GM12878 (cell line): ENCODE measurements around the gene UFC1. TPM values are rescaled to one million over a fixed set of nuclear protein-coding genes. Genes with fewer than 3 reads are reported as not detected.

ENCODE experiments used
- ATAC-seq: fragments of 200-7000 bp; cut with Tn5 transposase; 3 replicates; pipeline ENCODE4 v1.9.1; 2020; ENCODE audit warnings: mild to moderate bottlenecking, moderate library complexity
- BruUV-seq: library from RNA; stranded (reverse); fragments of 400-500 nt; replicated peaks from 2 replicates; lab custom pipeline; 2021; lab: Mats Ljungman, UMichigan
- CTCF ChIA-PET: fragments of 300-600 bp; sonication (Branson Sonifier 250); formaldehyde crosslinking; extraction: SDS; loops from one replicate; lab custom pipeline; 2021; ENCODE audit warnings: inconsistent platforms; lab: Yijun Ruan, JAX
- POLR2A ChIA-PET: fragments of 350-600 bp; formaldehyde crosslinking; extraction: SDS; loops from one replicate; lab custom pipeline; 2021; ENCODE audit warnings: inconsistent platforms; lab: Charles Lee
- RAD21 ChIA-PET: fragments of 300-600 bp; sonication (Branson Sonifier 250); formaldehyde crosslinking; loops from one replicate; lab custom pipeline; 2023; ENCODE audit warnings: antibody characterized with exemption; ENCODE audit not compliant: unreplicated experiment; lab: Charles Lee
- SMC1A ChIA-PET: fragments of 300-600 bp; sonication (Branson Sonifier 250); formaldehyde crosslinking; loops from one replicate; lab custom pipeline; 2023; ENCODE audit not compliant: unreplicated experiment, uncharacterized antibody; lab: Charles Lee
- DNase-seq: peaks from one replicate; pipeline ENCODE4 v3.0.0-alpha.2; 2011; ENCODE audit warnings: low read depth, low spot score
- FAIRE-seq: peaks from 3 replicates; lab custom pipeline; 2011; peaks lifted over from hg19 to GRCh38; lab: Jason Lieb, UNC
- H2AFZ ChIP-seq: 2 replicates; pipeline ENCODE4 v1.6.0; 2011; ENCODE audit warnings: low read depth, low read length, control low read depth; ENCODE audit not compliant: control insufficient read depth
- H3K27ac ChIP-seq: 2 replicates; pipeline ENCODE4 v1.5.1; 2011; ENCODE audit warnings: control low read depth; ENCODE audit not compliant: control insufficient read depth, insufficient read depth
- H3K27me3 ChIP-seq, 2 experiments: replicated peaks in 1 of 2; 2 replicates each; pipeline versions ENCODE4 v1.6.0 to v1.6.1; 2011; ENCODE audit warnings: low read length in 1 of 2; ENCODE audit not compliant: control insufficient read depth in 2 of 2, insufficient read depth in 2 of 2
- H3K36me3 ChIP-seq, 2 experiments: 2 replicates each; pipeline ENCODE4 v1.5.1; 2011; ENCODE audit warnings: low read length in 1 of 2; ENCODE audit not compliant: control insufficient read depth in 2 of 2, insufficient read depth in 2 of 2
- H3K4me1 ChIP-seq: 2 replicates; pipeline ENCODE4 v1.6.1; 2011; ENCODE audit warnings: mild to moderate bottlenecking, low read length, moderate library complexity, mixed read lengths; ENCODE audit not compliant: control insufficient read depth, insufficient read depth
- H3K4me2 ChIP-seq: 2 replicates; pipeline ENCODE4 v1.6.0; 2011; ENCODE audit warnings: control low read depth; ENCODE audit not compliant: control insufficient read depth, insufficient read depth
- H3K4me3 ChIP-seq: fragments of 200-600 bp; sonication (generic); 2 replicates; pipeline ENCODE4 v1.5.1; 2016
- H3K79me2 ChIP-seq: 2 replicates; pipeline ENCODE4 v1.6.0; 2011; ENCODE audit warnings: low read length; ENCODE audit not compliant: control insufficient read depth, insufficient read depth
- H3K9ac ChIP-seq: 2 replicates; pipeline ENCODE4 v1.8.0; 2011; ENCODE audit warnings: low read length, control low read depth, mixed read lengths; ENCODE audit not compliant: control insufficient read depth, insufficient read depth
- H3K9me3 ChIP-seq: replicated peaks from 3 replicates; pipeline ENCODE4 v1.5.1; 2011; ENCODE audit warnings: mild to moderate bottlenecking, low read length; ENCODE audit not compliant: control insufficient read depth, insufficient read depth
- H4K20me1 ChIP-seq: 2 replicates; pipeline ENCODE4 v1.6.0; 2011; ENCODE audit not compliant: control insufficient read depth, insufficient read depth
- ATF3 ChIP-seq: IDR thresholded peaks from 2 replicates; pipeline ENCODE4 v1.6.1; 2011; ENCODE audit warnings: low read depth, mild to moderate bottlenecking, low read length, moderate library complexity, borderline replicate concordance; ENCODE audit errors: extremely low read depth
- CTCF ChIP-seq, 3 experiments: IDR thresholded peaks in 2 of 3; conservative IDR thresholded peaks in 1 of 3; 2 replicates each; pipeline ENCODE4 v1.5.1; 2011; ENCODE audit warnings: low read depth in 3 of 3, low read length in 3 of 3, mild to moderate bottlenecking in 3 of 3, control low read depth in 2 of 3, moderate library complexity in 2 of 3, inconsistent platforms in 1 of 3, mixed read lengths in 1 of 3; ENCODE audit not compliant: control insufficient read depth in 2 of 3, insufficient read depth in 1 of 3; ENCODE audit errors: extremely low read depth in 1 of 3
- DPF2 ChIP-seq: fragments of 450-650 bp; IDR thresholded peaks from 2 replicates; pipeline ENCODE4 v1.6.1; 2017; ENCODE audit warnings: mild to moderate bottlenecking
- E4F1 ChIP-seq: fragments of 450-650 bp; IDR thresholded peaks from 2 replicates; pipeline ENCODE4 v1.6.1; 2018; ENCODE audit warnings: borderline replicate concordance, mild to moderate bottlenecking; ENCODE audit not compliant: partially characterized antibody
- HDGF ChIP-seq: fragments of 450-650 bp; IDR thresholded peaks from 2 replicates; pipeline ENCODE4 v1.6.1; 2016; ENCODE audit warnings: antibody characterized with exemption
- JUND ChIP-seq: IDR thresholded peaks from 2 replicates; pipeline ENCODE4 v1.6.1; 2012; ENCODE audit warnings: low read depth, mild to moderate bottlenecking, low read length, improper control_type of control experiment, moderate library complexity
- MLLT1 ChIP-seq: fragments of 450-650 bp; IDR thresholded peaks from 2 replicates; pipeline ENCODE4 v1.6.1; 2016; ENCODE audit warnings: mild to moderate bottlenecking
- NR2F1 ChIP-seq: fragments of 450-650 bp; conservative IDR thresholded peaks from 2 replicates; pipeline ENCODE4 v1.6.1; 2017; ENCODE audit warnings: mild to moderate bottlenecking
- SMAD1 ChIP-seq: fragments of 450-650 bp; IDR thresholded peaks from 2 replicates; pipeline ENCODE4 v1.6.1; 2018; ENCODE audit warnings: mild to moderate bottlenecking, low read depth; ENCODE audit not compliant: partially characterized antibody
- ZBTB11 ChIP-seq: fragments of 450-650 bp; formaldehyde crosslinking; IDR thresholded peaks from 2 replicates; pipeline ENCODE4 v1.5.0; 2022; ENCODE audit warnings: mild to moderate bottlenecking, missing genetic modification characterization
- WGBS: methylation state at CpG from one replicate; pipeline ENCODE4 v1.1.6; 2016; ENCODE audit warnings: low lambda C conversion rate; ENCODE audit not compliant: insufficient replicate concordance, insufficient coverage; ENCODE audit errors: missing lambda C conversion rate; 5-methylcytosine and 5-hydroxymethylcytosine counted together
- in situ Hi-C: fragments of 300-500 bp; cut with MboI; formaldehyde crosslinking; loops from 9 replicates; pipeline ENCODE4 v1.14.3; 2018; ENCODE audit warnings: mixed read lengths
- intact Hi-C: fragments of 100-400 bp; cut with micrococcal nuclease; formaldehyde crosslinking; loops from one replicate; pipeline ENCODE4 v1.14.2; 2022; ENCODE audit not compliant: unreplicated experiment
- polyA plus RNA-seq, 11 experiments: library from polyadenylated mRNA; depleted of rRNA in 4 of 11; unstranded in 6 of 11; stranded (reverse) in 5 of 11; fragments of >200 nt; fragmentation: Nextera tagmentation in 4 of 11; fragmentation: Illumina TruSeq in 1 of 11; extraction: Ambion mirVana in 4 of 11; extraction: Trizol in 1 of 11; gene quantifications; 1 replicate in 1 of 11; 2 replicates in 10 of 11; pipeline versions ENCODE4 v1.2.1 to v1.2.3, GENCODE V29; 2011 to 2016; ENCODE audit warnings: inconsistent platforms in 2 of 11, missing spikeins in 2 of 11, low read depth in 1 of 11
- total RNA-seq, 4 experiments: library from RNA; depleted of rRNA in 3 of 4; stranded (reverse); fragments of >200 nt in 3 of 4; fragmentation: Illumina TruSeq in 1 of 4; extraction: Trizol in 1 of 4; gene quantifications; 2 replicates each; pipeline versions ENCODE4 v1.2.1 to v1.2.3, GENCODE V29; 2013 to 2021

Gene UFC1
- total and polyA plus RNA-seq, 10 of the 15 experiments (the other 5 are each of a cell fraction or from before 2014, with no cell fraction given) = 95.9 to 239 (median 151) TPM

GRCh38 chr1:161113915-161114314, 39.9 kb upstream of the UFC1 start (continued):
- no peak for TF ChIP-seq DPF2
- TF ChIP-seq SMAD1 = no peak
- TF ChIP-seq NR2F1 = no peak
- no peak for TF ChIP-seq MLLT1
- TF ChIP-seq JUND = no peak
- TF ChIP-seq HDGF = no peak

- ChIA-PET POLR2A (interaction anchor here (1.0 kb wide), 1 partner anchor 39 kb away, joined by 3 read pairs; the partner anchor contains the start of gene UFC1), SMC1A (interaction anchor here (1.0 to 1.7 kb wide), 4 partner anchors 13 to 32 kb away, joined by 3 to 4 read pairs (median 3); no protein-coding TSS in a partner anchor), CTCF (interaction anchor here (1.5 kb wide), 1 partner anchor 14 kb away, joined by 4 read pairs; no protein-coding TSS in a partner anchor), RAD21 (no interaction called here)
- FAIRE-seq (no peak), DNase-seq (no peak), ATAC-seq (no peak)
- intact Hi-C loops = no loop called here
- Histone ChIP-seq H3K27me3 (no peaks in the 10 kb centered on the region), H3K9ac (no peak overlapping the region), H3K36me3 (peaks cover 0 to 1% of the 10 kb centered on the region in 2 experiments; a peak in 1 of 4 replicates), H3K4me3 (0 out of 2 replicates have a peak overlapping the region, but pooled peaks have one; percentile 25), H3K4me2 (peak overlapping the region; percentile 9; the same call in 1 of the 2 replicates), H3K4me1 (peaks cover 9% of the 10 kb centered on the region), H3K79me2 (peaks cover 87% of the 10 kb centered on the region), H3K27ac (no peak overlapping the region), H4K20me1 (no peaks in the 10 kb centered on the region), H3K9me3 (no peaks in the 10 kb centered on the region), H2AFZ (no peak overlapping the region)
- in situ Hi-C loops = no loop called here
- 96% methylated on average over 2 of the region's 2 CpGs for WGBS
- no TSS peak for BruUV-seq
- TF ChIP-seq ATF3 = no peak
- no peak for TF ChIP-seq CTCF (IDR thresholded peaks at IDR 0.05 in 2 of 3, conservative IDR thresholded peaks at IDR 0.05 in 1 of 3; ENCODE audit: control insufficient read depth in 2 of 3, extremely low read depth in 1 of 3, insufficient read depth in 1 of 3, low read depth in 3 of 3, low read length in 3 of 3)
- TF ChIP-seq E4F1 = no peak
- TF ChIP-seq ZBTB11 (CRISPR knock-in tag) = no peak
Measured at GRCh38 chr1:161114556-161114955, 39.2 kb upstream of the UFC1 start.
